ENCODE measurements around the gene PLAC9. TPM values are rescaled to one million over a fixed set of nuclear protein-coding genes. Genes with fewer than 3 reads are reported as not detected.

The PLAC9 gene
- total RNA-seq, 4 donors from 2014 or later: 1.7 to 6.6 (median 5.7) TPM; not detected in 1

DNA sequence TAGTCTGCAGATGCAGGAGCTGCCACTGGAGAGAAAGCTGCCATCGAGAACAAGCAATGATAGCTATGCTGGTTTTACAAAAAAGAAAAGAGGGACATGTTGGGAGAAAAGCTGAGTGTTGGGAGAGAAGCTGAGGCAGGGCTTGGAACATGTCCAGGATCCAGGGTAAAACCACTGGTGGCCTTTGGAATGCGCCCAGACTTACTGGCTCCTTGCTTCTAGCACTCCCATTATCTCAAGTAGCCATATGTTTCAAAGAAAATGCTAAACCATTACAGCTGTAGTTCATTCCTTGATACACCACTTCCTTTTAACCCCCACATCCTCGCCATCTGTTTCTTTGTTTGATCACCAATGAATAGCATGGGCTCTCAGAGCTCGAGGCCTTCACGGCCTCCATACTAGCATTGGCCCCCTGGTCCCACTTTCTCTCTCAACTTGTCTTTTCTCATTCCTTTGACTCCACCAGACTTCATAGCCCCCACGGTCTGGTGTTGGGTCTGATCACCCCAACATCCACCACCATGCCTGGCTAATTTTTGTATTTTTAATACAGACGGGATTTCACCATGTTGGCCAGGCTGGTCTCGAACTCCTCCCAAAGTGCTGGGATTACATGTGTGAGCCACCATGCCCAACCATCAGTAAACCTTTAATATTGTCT is 23.8 kb upstream of the PLAC9 start:
- peaks cover 7 to 19% of the 10 kb centered on the region in 2 donors for H3K9me3 ChIP-seq
- H3K27me3 ChIP-seq: no peaks in the 10 kb centered on the region
- WGBS, 2 donors (ENCODE audit: low coverage in 1 of 2): 81 to 93% methylated on average over 5 to 8 of the region's 8 CpGs
- TF ChIP-seq EP300 (IDR thresholded peaks at IDR 0.05; ENCODE audit: low read depth) (no peak), POLR2A (IDR thresholded peaks at IDR 0.05) (no peak), POLR2AphosphoS5 (IDR thresholded peaks at IDR 0.05) (no peak)
- TF ChIP-seq, protein P1, sequence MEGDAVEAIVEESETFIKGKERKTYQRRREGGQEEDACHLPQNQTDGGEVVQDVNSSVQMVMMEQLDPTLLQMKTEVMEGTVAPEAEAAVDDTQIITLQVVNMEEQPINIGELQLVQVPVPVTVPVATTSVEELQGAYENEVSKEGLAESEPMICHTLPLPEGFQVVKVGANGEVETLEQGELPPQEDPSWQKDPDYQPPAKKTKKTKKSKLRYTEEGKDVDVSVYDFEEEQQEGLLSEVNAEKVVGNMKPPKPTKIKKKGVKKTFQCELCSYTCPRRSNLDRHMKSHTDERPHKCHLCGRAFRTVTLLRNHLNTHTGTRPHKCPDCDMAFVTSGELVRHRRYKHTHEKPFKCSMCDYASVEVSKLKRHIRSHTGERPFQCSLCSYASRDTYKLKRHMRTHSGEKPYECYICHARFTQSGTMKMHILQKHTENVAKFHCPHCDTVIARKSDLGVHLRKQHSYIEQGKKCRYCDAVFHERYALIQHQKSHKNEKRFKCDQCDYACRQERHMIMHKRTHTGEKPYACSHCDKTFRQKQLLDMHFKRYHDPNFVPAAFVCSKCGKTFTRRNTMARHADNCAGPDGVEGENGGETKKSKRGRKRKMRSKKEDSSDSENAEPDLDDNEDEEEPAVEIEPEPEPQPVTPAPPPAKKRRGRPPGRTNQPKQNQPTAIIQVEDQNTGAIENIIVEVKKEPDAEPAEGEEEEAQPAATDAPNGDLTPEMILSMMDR (IDR thresholded peaks at IDR 0.05): no peak
- no peaks in the 10 kb centered on the region for H3K4me1 ChIP-seq
- DNase-seq: no peak
- intact Hi-C loops (cut with DNase I; ENCODE audit: low total_unique reads) (no loop called here), in situ Hi-C loops (cut with MboI; ENCODE audit: low pct_ligation_motif_present in 1 of 4, low pct_unique_long_range_greater_than_20kb in 1 of 4, low sequenced_read_pairs in 3 of 4) (loop anchor here in 1 of 4 donors (25.0 kb wide), 1 partner anchor 96 kb away; no protein-coding TSS in a partner anchor)
- H3K27ac ChIP-seq: no peak overlapping the region
- H3K36me3 ChIP-seq: no peaks in the 10 kb centered on the region
- H3K4me3 ChIP-seq: no peak overlapping the region

GRCh38 chr10:80110986-80111385 is 21.5 kb upstream of the PLAC9 start:
- Histone ChIP-seq H3K27me3 (no peaks in the 10 kb centered on the region), H3K4me1 (no peaks in the 10 kb centered on the region), H3K4me3 (no peak overlapping the region), H3K27ac (no peak overlapping the region), H3K36me3 (no peaks in the 10 kb centered on the region), H3K9me3 (peaks cover 7 to 19% of the 10 kb centered on the region in 2 donors)
- WGBS, 2 donors (ENCODE audit: low coverage in 1 of 2): 85% methylated on average over 1 of the region's 1 CpG; no CpG with 5 or more reads in 1 of the 2 donors
- no peak for DNase-seq
- intact Hi-C loops (cut with DNase I; ENCODE audit: low total_unique reads) (no loop called here), in situ Hi-C loops (cut with MboI; ENCODE audit: low pct_ligation_motif_present in 1 of 4, low pct_unique_long_range_greater_than_20kb in 1 of 4, low sequenced_read_pairs in 3 of 4) (loop anchor here in 1 of 4 donors (25.0 kb wide), 1 partner anchor 99 kb away; no protein-coding TSS in a partner anchor)
- TF ChIP-seq, protein P1 (IDR thresholded peaks at IDR 0.05): no peak
- TF ChIP-seq EP300 (IDR thresholded peaks at IDR 0.05; ENCODE audit: low read depth) (no peak), POLR2AphosphoS5 (IDR thresholded peaks at IDR 0.05) (no peak), POLR2A (IDR thresholded peaks at IDR 0.05) (no peak)

- H3K27me3 ChIP-seq: no peaks in the 10 kb centered on the region
- WGBS, 2 donors (ENCODE audit: low coverage in 1 of 2): 87 to 88% methylated on average over 2 to 4 of the region's 4 CpGs
- DNase-seq: no peak
- no peaks in the 10 kb centered on the region for H3K36me3 ChIP-seq
- TF ChIP-seq, protein P1 (IDR thresholded peaks at IDR 0.05): no peak
- no peak for TF ChIP-seq EP300 (IDR thresholded peaks at IDR 0.05; ENCODE audit: low read depth)
- no peak for TF ChIP-seq POLR2A (IDR thresholded peaks at IDR 0.05)
- TF ChIP-seq POLR2AphosphoS5 (IDR thresholded peaks at IDR 0.05): no peak
- in situ Hi-C loops (cut with MboI; ENCODE audit: low pct_ligation_motif_present in 1 of 4, low pct_unique_long_range_greater_than_20kb in 1 of 4, low sequenced_read_pairs in 3 of 4): loop anchor here in 1 of 4 donors (25.0 kb wide), 1 partner anchor 106 kb away; no protein-coding TSS in a partner anchor
- no peaks in the 10 kb centered on the region for H3K9me3 ChIP-seq
- H3K4me1 ChIP-seq: no peaks in the 10 kb centered on the region
- no peak overlapping the region for H3K27ac ChIP-seq
- intact Hi-C loops (cut with DNase I; ENCODE audit: low total_unique reads): no loop called here
- H3K4me3 ChIP-seq: no peak overlapping the region
Observed at GRCh38 chr10:80118669-80119068, 13.9 kb upstream of the PLAC9 start.

DNA sequence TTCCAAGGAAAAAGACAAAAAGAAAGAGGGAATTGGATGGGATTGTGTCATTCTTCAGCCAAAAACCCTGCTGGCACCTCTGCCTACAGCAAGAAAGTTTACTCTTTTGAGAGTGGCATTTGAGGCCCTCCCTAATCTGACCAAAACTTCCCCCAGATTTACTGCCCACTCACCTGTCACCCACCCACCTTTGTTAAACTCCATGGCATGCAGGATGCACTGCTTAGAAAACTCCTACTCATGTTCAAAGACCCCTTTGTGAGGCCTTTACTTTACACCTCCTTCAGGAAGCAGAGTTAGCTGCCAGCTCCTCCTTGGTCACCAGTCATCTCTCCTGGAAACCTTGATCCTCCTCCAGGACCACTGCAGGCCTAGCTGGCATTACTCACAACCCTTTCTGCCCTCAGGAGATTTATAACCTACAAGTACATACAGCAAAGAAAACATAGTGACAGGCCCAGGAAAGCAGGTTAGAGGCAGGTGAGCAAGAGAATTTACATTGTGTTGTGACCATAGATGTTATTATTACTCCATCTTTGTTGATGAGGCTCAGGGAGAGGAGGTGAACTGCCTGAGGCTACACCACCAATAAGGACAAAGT is 10.3 kb upstream of the PLAC9 start:
- Histone ChIP-seq H3K27me3 (no peaks in the 10 kb centered on the region), H3K9me3 (no peaks in the 10 kb centered on the region), H3K4me3 (no peak overlapping the region), H3K36me3 (no peaks in the 10 kb centered on the region), H3K4me1 (no peaks in the 10 kb centered on the region), H3K27ac (no peak overlapping the region)
- no peak for DNase-seq
- intact Hi-C loops (cut with DNase I; ENCODE audit: low total_unique reads): no loop called here
- in situ Hi-C loops (cut with MboI; ENCODE audit: low pct_ligation_motif_present in 1 of 4, low pct_unique_long_range_greater_than_20kb in 1 of 4, low sequenced_read_pairs in 3 of 4): loop anchor here in 1 of 4 donors (25.0 kb wide), 1 partner anchor 110 kb away; no protein-coding TSS in a partner anchor
- TF ChIP-seq POLR2A (IDR thresholded peaks at IDR 0.05) (no peak), EP300 (IDR thresholded peaks at IDR 0.05; ENCODE audit: low read depth) (no peak), POLR2AphosphoS5 (IDR thresholded peaks at IDR 0.05) (no peak)
- TF ChIP-seq, protein P1 (IDR thresholded peaks at IDR 0.05): no peak

Data from transverse colon (tissue), 4 donors.